GM21515 (cell line): ENCODE measurements around the gene HAL.
"Not testable (repeated sequence)": the region's sequence is repeated elsewhere in the genome, so short reads cannot be mapped to it uniquely, and the experiment has no call there.

Experiments
- ATAC-seq: cut with Tn5 transposase; IDR thresholded peaks from one replicate; pipeline ENCODE4 v1.9.1; 2021; ENCODE audit not compliant: unreplicated experiment

Gene HAL

GRCh38 chr12:95977764-95978305 is 18.3 kb downstream of the HAL start:
- ATAC-seq = no peak

GRCh38 chr12:95976416-95976832 is 19.7 kb downstream of the HAL start:
- ATAC-seq = no peak

DNA sequence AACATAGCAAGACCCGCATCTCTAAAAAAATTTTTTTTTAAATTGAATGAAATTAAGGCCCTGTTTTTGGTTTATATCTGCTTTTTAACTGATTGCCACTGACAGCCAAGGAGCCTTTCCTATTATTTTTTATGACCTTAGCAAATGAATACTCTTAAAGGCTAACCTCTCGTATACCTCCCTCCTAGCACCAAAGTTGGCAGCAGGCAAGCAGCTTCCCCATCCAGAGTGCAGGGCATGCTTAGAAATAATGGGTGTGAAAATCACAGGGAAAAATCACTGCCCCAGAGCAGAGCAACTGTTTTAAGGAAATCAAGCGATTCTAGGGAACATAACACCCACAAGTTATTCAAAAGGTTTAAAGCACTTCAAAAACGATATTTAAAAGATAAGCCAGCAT is 20.7 kb downstream of the HAL start:
- ATAC-seq = no peak

GRCh38 chr12:95974358-95974757 is 21.8 kb downstream of the HAL start:
- ATAC-seq = no peak

GRCh38 chr12:95972832-95973456 is 23.2 kb downstream of the HAL start:
- ATAC-seq = no peak

DNA sequence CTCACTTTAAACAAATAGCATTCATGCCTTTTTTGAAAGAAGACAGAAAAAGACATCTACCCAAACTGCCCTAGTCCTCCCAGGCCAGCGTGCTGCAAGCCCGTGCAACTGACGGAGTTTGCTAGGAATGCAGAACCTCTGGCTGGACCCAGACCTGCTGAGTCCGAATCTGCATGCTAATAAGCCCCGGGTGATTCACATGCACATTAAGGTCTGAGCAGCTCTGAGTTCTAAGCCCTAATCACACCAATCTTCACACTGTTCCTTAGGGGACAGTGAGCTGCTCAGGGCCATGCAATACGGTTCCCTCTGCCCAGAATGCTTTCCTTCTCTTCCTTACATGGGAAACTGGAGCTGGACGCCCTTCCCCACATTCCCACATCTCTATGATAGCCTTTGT is 25.2 kb downstream of the HAL start:
- ATAC-seq = no peak

GRCh38 chr12:95969116-95969515 is 27.0 kb downstream of the HAL start:
- ATAC-seq = not testable (repeated sequence)

DNA sequence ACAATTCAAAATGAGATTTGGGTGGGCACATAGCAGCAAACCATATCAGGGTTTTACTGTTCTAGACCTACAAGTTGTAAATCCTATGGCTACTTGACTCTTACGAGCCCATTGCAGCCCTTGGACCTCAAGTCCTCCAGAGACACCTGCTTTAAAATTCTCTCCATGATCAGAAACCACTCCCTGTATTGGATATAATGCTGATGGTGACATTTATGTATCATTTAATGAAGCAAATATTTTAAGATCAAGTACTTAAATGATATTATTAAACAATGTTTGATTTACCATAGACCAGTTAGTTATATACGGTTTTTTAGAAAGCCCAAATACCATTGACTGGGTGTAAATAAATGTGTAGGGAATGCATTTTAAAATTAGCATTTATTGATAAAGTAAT is 28.8 kb downstream of the HAL start:
- no peak for ATAC-seq

GRCh38 chr12:95966287-95966870 is 29.8 kb downstream of the HAL start:
- no peak for ATAC-seq

- ATAC-seq = no peak
These were observed 33.0 kb downstream of the HAL start for GRCh38 chr12:95963096-95963495.

GRCh38 chr12:95962222-95962621 is 33.9 kb downstream of the HAL start:
- no peak for ATAC-seq

GRCh38 chr12:95960241-95960640 is 35.9 kb downstream of the HAL start:
- ATAC-seq = no peak

DNA sequence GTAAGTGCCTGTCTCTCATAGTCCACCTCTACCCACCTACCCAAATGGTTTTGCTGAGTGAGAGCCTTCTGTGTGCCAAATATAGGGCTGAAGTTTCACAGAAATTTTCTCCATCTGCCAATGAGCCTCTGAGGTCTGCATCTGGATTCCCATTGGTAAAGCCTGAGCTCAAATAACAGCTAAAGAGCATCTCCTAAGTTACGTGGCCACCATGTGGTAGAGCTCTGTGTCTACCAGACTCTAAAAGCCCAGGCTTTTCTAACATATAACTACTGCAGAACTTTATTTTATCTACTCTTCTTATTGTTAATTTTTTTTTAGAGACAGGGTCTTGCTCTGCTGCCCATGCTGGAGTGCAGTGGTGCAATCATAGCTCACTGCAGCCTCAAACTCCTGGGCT is 37.0 kb downstream of the HAL start:
- ATAC-seq = no peak

DNA sequence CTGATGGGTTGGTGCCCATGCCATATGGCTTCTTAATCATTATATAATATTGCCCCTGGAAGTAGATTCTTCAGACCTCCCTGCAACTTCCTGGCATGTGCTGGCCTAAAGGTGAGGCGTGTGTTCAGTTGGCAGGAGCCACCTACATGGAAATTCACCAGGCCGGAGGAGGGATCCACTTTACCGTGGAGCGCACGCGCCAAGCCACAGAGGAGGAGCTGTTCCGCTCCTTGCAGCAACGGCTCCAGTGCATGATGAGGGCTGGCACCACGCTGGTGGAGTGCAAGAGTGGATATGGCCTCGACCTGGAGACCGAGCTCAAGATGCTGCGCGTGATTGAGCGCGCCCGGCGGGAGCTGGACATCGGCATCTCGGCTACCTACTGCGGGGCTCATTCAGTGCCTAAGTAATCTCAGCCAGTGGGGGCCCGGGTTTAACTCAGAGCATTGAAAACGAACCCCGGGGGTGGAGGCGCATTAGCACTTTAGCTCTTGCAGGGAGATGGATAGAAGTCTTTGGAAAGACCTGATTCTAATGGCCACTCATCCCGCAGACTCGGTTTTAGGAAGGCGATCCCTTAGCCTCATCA is 39.5 kb downstream of the HAL start:
- ATAC-seq = no peak

- no peak for ATAC-seq
These were observed 40.5 kb downstream of the HAL start for GRCh38 chr12:95955549-95956159.

- no peak for ATAC-seq
These were observed 43.1 kb downstream of the HAL start for GRCh38 chr12:95953000-95953399.

DNA sequence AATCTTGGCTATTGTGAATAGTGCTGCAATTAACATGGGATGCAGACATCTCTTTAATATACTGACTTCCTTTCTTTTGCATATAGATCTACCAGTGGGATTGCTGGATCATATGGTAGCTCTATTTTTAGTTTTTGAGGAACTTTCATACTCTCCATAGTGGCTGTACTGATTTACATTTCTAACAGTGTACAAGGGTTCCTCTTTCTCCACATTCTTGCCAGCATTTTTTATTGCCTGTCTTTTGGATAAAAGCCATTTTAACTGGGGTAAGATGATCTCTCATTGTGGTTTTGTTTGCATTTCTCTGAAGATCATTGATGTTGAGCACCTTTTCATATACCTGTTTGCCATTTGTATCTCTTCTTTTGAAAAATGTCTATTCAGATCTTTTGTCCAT is 44.6 kb downstream of the HAL start:
- ATAC-seq = no peak

DNA sequence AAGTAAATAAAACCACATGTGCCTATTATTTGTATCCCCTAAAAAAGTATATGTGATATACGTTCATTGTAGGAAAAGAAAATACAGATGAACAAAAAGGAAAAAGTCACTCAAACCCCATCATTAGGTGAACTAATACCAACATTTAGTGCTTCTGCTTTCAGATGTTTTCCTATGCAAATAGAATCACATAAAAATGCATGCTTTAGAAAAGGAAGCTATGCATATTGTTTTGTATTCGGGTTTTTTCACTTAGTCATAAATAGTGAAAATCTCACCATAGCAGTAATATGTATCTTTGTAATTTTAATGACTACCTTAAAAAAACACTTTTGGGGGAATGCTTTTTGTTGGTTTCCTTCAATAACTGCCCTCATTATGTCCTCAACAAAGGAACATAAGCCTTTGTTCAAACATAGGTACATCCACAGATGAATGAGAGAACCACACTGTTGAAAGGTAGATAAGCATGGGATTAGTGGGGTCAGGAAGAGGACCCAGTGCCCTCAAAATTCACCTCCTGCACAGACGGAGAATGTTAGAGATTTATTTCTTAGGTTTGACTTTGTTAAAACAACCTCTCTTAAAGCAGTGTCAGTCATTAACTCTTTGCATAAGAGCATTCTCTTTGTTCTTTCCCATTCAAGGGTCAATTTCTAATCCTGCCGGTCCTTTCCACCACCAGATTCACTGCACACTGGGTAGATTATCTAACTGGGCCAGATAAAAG is 46.5 kb downstream of the HAL start:
- ATAC-seq = no peak

DNA sequence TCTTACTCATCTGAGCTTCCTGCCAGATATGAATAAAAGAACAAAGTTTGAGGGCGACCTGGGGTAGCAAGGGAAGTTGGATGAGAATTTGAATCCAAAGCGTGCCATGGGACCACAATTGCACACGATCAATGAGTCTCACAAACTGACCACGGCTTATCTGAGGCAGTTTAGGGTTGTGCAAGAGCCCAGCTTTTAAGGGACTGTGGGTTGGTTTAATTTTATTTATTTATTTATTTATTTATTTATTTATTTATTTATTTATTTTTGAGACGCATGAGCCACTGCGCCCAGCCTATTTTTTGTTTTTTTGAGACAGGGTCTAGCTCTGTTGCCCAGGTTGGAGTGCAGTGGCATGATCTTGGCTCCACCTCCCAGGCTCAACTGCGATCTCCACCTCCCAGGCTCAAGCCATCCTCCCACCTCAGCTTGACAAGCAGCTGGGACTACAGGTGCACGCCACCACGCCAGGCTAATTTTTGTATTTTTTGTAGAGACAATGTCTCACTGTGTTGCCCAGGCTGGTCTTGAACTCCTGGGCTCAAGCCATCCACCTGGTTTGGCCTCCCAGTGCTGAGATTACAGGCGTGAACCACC is 51.9 kb downstream of the HAL start:
- ATAC-seq = no peak

GRCh38 chr12:95943330-95943842 is 52.8 kb downstream of the HAL start, which contains the start of gene AMDHD1:
TSS of gene AMDHD1 (plus strand) at chr12:95943331. CDS start at chr12:95943399, 68 bp downstream.
- ATAC-seq = peak; percentile 64
